ENCODE results near the gene FAM90A26. TPM values are rescaled to one million over a fixed set of nuclear protein-coding genes. Genes with fewer than 3 reads are reported as not detected.
A peak's percentile ranks its signal among the peaks of the same experiment; 100 is the strongest.
"Not testable (repeated sequence)": the region's sequence is repeated elsewhere in the genome, so short reads cannot be mapped to it uniquely, and the experiment has no call there.

FAM90A26 gene
- total RNA-seq: under 1 TPM in 1 of 3 donors, not detected in 2; 0.10 TPM

GRCh38 chr4:9169791-9170459, at the start of gene FAM90A26:
Gene FAM90A26, plus strand, starts transcription at chr4:9170409. Its CDS starts 2,764 bp downstream, at chr4:9173173.
- not testable (repeated sequence) for H3K9me3 Mint-ChIP-seq; H3K36me3 Mint-ChIP-seq (ENCODE audit: insufficient read depth); ATAC-seq; H3K4me1 Mint-ChIP-seq (ENCODE audit: low read depth); H3K27me3 Mint-ChIP-seq (ENCODE audit: low read depth); DNase-seq; H3K4me3 Mint-ChIP-seq

GRCh38 chr4:9122711-9123110, 47.5 kb upstream of the FAM90A26 start:
- not testable (repeated sequence) for H3K4me1 Mint-ChIP-seq (ENCODE audit: low read depth); H3K9me3 Mint-ChIP-seq; H3K4me3 Mint-ChIP-seq; H3K36me3 Mint-ChIP-seq (ENCODE audit: insufficient read depth); ATAC-seq; DNase-seq
- H3K27me3 Mint-ChIP-seq (ENCODE audit: low read depth): peaks cover 14% of the 10 kb centered on the region

- ATAC-seq; H3K36me3 Mint-ChIP-seq (ENCODE audit: insufficient read depth); H3K4me3 Mint-ChIP-seq; H3K9me3 Mint-ChIP-seq; H3K4me1 Mint-ChIP-seq (ENCODE audit: low read depth): not testable (repeated sequence)
- peak; percentile 12 for DNase-seq
- H3K27me3 Mint-ChIP-seq (ENCODE audit: low read depth): peaks cover 12% of the 10 kb centered on the region
These were observed 46.6 kb upstream of the FAM90A26 start for GRCh38 chr4:9123572-9124007.

GRCh38 chr4:9125601-9126161, 44.5 kb upstream of the FAM90A26 start:
- not testable (repeated sequence) for DNase-seq; H3K36me3 Mint-ChIP-seq (ENCODE audit: insufficient read depth); H3K9me3 Mint-ChIP-seq; H3K4me3 Mint-ChIP-seq; ATAC-seq; H3K4me1 Mint-ChIP-seq (ENCODE audit: low read depth)
- peaks cover 12% of the 10 kb centered on the region for H3K27me3 Mint-ChIP-seq (ENCODE audit: low read depth)

GRCh38 chr4:9131420-9131819, 38.8 kb upstream of the FAM90A26 start:
- not testable (repeated sequence) for H3K4me3 Mint-ChIP-seq; H3K9me3 Mint-ChIP-seq; H3K4me1 Mint-ChIP-seq (ENCODE audit: low read depth); H3K27me3 Mint-ChIP-seq (ENCODE audit: low read depth); DNase-seq; H3K36me3 Mint-ChIP-seq (ENCODE audit: insufficient read depth); ATAC-seq

- not testable (repeated sequence) for ATAC-seq; H3K27me3 Mint-ChIP-seq (ENCODE audit: low read depth); DNase-seq; H3K9me3 Mint-ChIP-seq; H3K4me3 Mint-ChIP-seq; H3K36me3 Mint-ChIP-seq (ENCODE audit: insufficient read depth); H3K4me1 Mint-ChIP-seq (ENCODE audit: low read depth)
These were observed 37.4 kb upstream of the FAM90A26 start for GRCh38 chr4:9132849-9133248.

GRCh38 chr4:9134011-9134410, 36.2 kb upstream of the FAM90A26 start:
- not testable (repeated sequence) for H3K9me3 Mint-ChIP-seq; H3K27me3 Mint-ChIP-seq (ENCODE audit: low read depth); H3K4me1 Mint-ChIP-seq (ENCODE audit: low read depth); H3K4me3 Mint-ChIP-seq; DNase-seq; ATAC-seq; H3K36me3 Mint-ChIP-seq (ENCODE audit: insufficient read depth)

- H3K36me3 Mint-ChIP-seq (ENCODE audit: insufficient read depth): not testable (repeated sequence)
These were observed 35.7 kb upstream of the FAM90A26 start for GRCh38 chr4:9134556-9134955.

GRCh38 chr4:9141050-9141449, 29.2 kb upstream of the FAM90A26 start:
- not testable (repeated sequence) for H3K9me3 Mint-ChIP-seq; H3K4me3 Mint-ChIP-seq; H3K36me3 Mint-ChIP-seq (ENCODE audit: insufficient read depth); DNase-seq; H3K4me1 Mint-ChIP-seq (ENCODE audit: low read depth); H3K27me3 Mint-ChIP-seq (ENCODE audit: low read depth); ATAC-seq

More at GRCh38 chr4:9134556-9134955, 35.7 kb upstream of the FAM90A26 start:
- H3K4me3 Mint-ChIP-seq; H3K4me1 Mint-ChIP-seq (ENCODE audit: low read depth); H3K9me3 Mint-ChIP-seq; ATAC-seq; DNase-seq; H3K27me3 Mint-ChIP-seq (ENCODE audit: low read depth): not testable (repeated sequence)

GRCh38 chr4:9142786-9143185, 27.4 kb upstream of the FAM90A26 start:
- not testable (repeated sequence) for H3K36me3 Mint-ChIP-seq (ENCODE audit: insufficient read depth); H3K4me1 Mint-ChIP-seq (ENCODE audit: low read depth); H3K27me3 Mint-ChIP-seq (ENCODE audit: low read depth); DNase-seq; H3K9me3 Mint-ChIP-seq; H3K4me3 Mint-ChIP-seq; ATAC-seq

GRCh38 chr4:9143421-9144080, 26.7 kb upstream of the FAM90A26 start:
- ATAC-seq: no peak
- Mint-ChIP-seq H3K36me3 (ENCODE audit: insufficient read depth) (no peaks in the 10 kb centered on the region), H3K4me1 (ENCODE audit: low read depth) (no peaks in the 10 kb centered on the region), H3K9me3 (no peaks in the 10 kb centered on the region), H3K27me3 (ENCODE audit: low read depth) (no peaks in the 10 kb centered on the region), H3K4me3 (no peak overlapping the region)
- DNase-seq: no peak

- Mint-ChIP-seq H3K4me3 (no peak overlapping the region), H3K9me3 (no peaks in the 10 kb centered on the region), H3K27me3 (ENCODE audit: low read depth) (no peaks in the 10 kb centered on the region), H3K4me1 (ENCODE audit: low read depth) (peaks cover 3% of the 10 kb centered on the region), H3K36me3 (ENCODE audit: insufficient read depth) (no peaks in the 10 kb centered on the region)
- DNase-seq (no peak), ATAC-seq (no peak)
These were observed 23.2 kb upstream of the FAM90A26 start for GRCh38 chr4:9146967-9147366.

GRCh38 chr4:9147368-9147767, 22.8 kb upstream of the FAM90A26 start:
- ATAC-seq; H3K4me1 Mint-ChIP-seq (ENCODE audit: low read depth); H3K9me3 Mint-ChIP-seq; DNase-seq; H3K4me3 Mint-ChIP-seq; H3K27me3 Mint-ChIP-seq (ENCODE audit: low read depth); H3K36me3 Mint-ChIP-seq (ENCODE audit: insufficient read depth): not testable (repeated sequence)

GRCh38 chr4:9148611-9149409, 21.4 kb upstream of the FAM90A26 start:
- not testable (repeated sequence) for H3K4me1 Mint-ChIP-seq (ENCODE audit: low read depth); H3K27me3 Mint-ChIP-seq (ENCODE audit: low read depth); ATAC-seq; H3K36me3 Mint-ChIP-seq (ENCODE audit: insufficient read depth); H3K4me3 Mint-ChIP-seq; DNase-seq; H3K9me3 Mint-ChIP-seq
